Activated T-helper 2 cell treated with anti-CD3 and anti-CD28 coated beads, Interferon-gamma antibody, Interleukin-2, Interleukin-4, amounts not matched to agents 10 μg/mL and 5 μg/mL and 100 μg/mL, durations not matched to agents 14 hours and 24 hours and 36 hours (primary cell): ENCODE results near the gene PITPNM3. TPM values are rescaled to one million over a fixed set of nuclear protein-coding genes. Genes with fewer than 3 reads are reported as not detected.
"Not testable (repeated sequence)": the region's sequence is repeated elsewhere in the genome, so short reads cannot be mapped to it uniquely, and the experiment has no call there.

Experiments
- DNase-seq: peaks from one replicate; pipeline ENCODE4 v3.0.0; 2021; ENCODE audit warnings: low spot score
- H3K27ac Mint-ChIP-seq: one replicate; pipeline ENCODE4 v1.8.0; 2021; ENCODE audit warnings: mixed read lengths
- H3K27me3 Mint-ChIP-seq: one replicate; pipeline ENCODE4 v1.8.0; 2021; ENCODE audit warnings: low read depth, mixed read lengths
- H3K36me3 Mint-ChIP-seq: one replicate; pipeline ENCODE4 v1.8.0; 2021; ENCODE audit warnings: low read depth, mixed read lengths
- H3K4me1 Mint-ChIP-seq: one replicate; pipeline ENCODE4 v1.8.0; 2021; ENCODE audit warnings: low read depth, mixed read lengths
- H3K4me3 Mint-ChIP-seq: one replicate; pipeline ENCODE4 v1.8.0; 2021; ENCODE audit warnings: low read depth, mild to moderate bottlenecking, moderate library complexity, mixed read lengths
- H3K9me3 Mint-ChIP-seq: one replicate; pipeline ENCODE4 v1.8.0; 2021; ENCODE audit warnings: mixed read lengths
- intact Hi-C: fragments of 100-400 bp; cut with micrococcal nuclease; formaldehyde crosslinking; loops from one replicate; pipeline ENCODE4 v1.15.1; 2023
- total RNA-seq: library from RNA; stranded (reverse); gene quantifications from 2 replicates; pipeline ENCODE4 v1.2.3, GENCODE V29; 2022

Gene PITPNM3
- total RNA-seq: 0.52 and 1.1 TPM in 2 replicates

- H3K4me1 Mint-ChIP-seq: peaks cover 9% of the 10 kb centered on the region
- H3K36me3 Mint-ChIP-seq: no peaks in the 10 kb centered on the region
- H3K27me3 Mint-ChIP-seq: peaks cover 60% of the 10 kb centered on the region
- peak within 1 kb of the TSS; percentile 57 for H3K4me3 Mint-ChIP-seq
- DNase-seq: no peak
- no peak within 1 kb of the TSS for H3K27ac Mint-ChIP-seq
- no peaks in the 10 kb centered on the region for H3K9me3 Mint-ChIP-seq
- intact Hi-C loops: no loop called here
Measured at GRCh38 chr17:6556121-6557039, at the start of gene PITPNM3. TSS of gene PITPNM3 (minus strand) at chr17:6556555. CDS start at chr17:6556406, 149 bp downstream.

GRCh38 chr17:6605142-6605541 lies 48.8 kb upstream of the PITPNM3 start:
- no peaks in the 10 kb centered on the region for H3K9me3 Mint-ChIP-seq
- no peak overlapping the region for H3K27ac Mint-ChIP-seq
- no peaks in the 10 kb centered on the region for H3K27me3 Mint-ChIP-seq
- no peak for DNase-seq
- intact Hi-C loops: no loop called here
- no peak overlapping the region for H3K4me3 Mint-ChIP-seq
- H3K36me3 Mint-ChIP-seq: peaks cover 57% of the 10 kb centered on the region
- H3K4me1 Mint-ChIP-seq: peaks cover 8% of the 10 kb centered on the region

GRCh38 chr17:6603744-6604325 lies 47.5 kb upstream of the PITPNM3 start:
- Mint-ChIP-seq H3K27me3 (no peaks in the 10 kb centered on the region), H3K27ac (peak overlapping the region; percentile 36), H3K4me1 (peaks cover 8% of the 10 kb centered on the region), H3K36me3 (peaks cover 56% of the 10 kb centered on the region), H3K4me3 (no peak overlapping the region), H3K9me3 (no peaks in the 10 kb centered on the region)
- DNase-seq: no peak
- intact Hi-C loops: no loop called here

- peaks cover 47% of the 10 kb centered on the region for H3K36me3 Mint-ChIP-seq
- H3K9me3 Mint-ChIP-seq: no peaks in the 10 kb centered on the region
- H3K27ac Mint-ChIP-seq: no peak overlapping the region
- intact Hi-C loops: no loop called here
- no peak for DNase-seq
- H3K27me3 Mint-ChIP-seq: no peaks in the 10 kb centered on the region
- peaks cover 8% of the 10 kb centered on the region for H3K4me1 Mint-ChIP-seq
- no peak overlapping the region for H3K4me3 Mint-ChIP-seq
Measured at GRCh38 chr17:6602141-6602540, 45.8 kb upstream of the PITPNM3 start.

- no peaks in the 10 kb centered on the region for H3K9me3 Mint-ChIP-seq
- DNase-seq: no peak
- H3K4me1 Mint-ChIP-seq: peaks cover 8% of the 10 kb centered on the region
- intact Hi-C loops: no loop called here
- H3K4me3 Mint-ChIP-seq: no peak overlapping the region
- H3K27me3 Mint-ChIP-seq: no peaks in the 10 kb centered on the region
- H3K27ac Mint-ChIP-seq: no peak overlapping the region
- peaks cover 46% of the 10 kb centered on the region for H3K36me3 Mint-ChIP-seq
Measured at GRCh38 chr17:6599364-6599763, 43.0 kb upstream of the PITPNM3 start.

GRCh38 chr17:6597727-6598126 lies 41.4 kb upstream of the PITPNM3 start:
- Mint-ChIP-seq H3K4me3 (no peak overlapping the region), H3K4me1 (peaks cover under 1% of the 10 kb centered on the region), H3K36me3 (peaks cover 49% of the 10 kb centered on the region), H3K27me3 (no peaks in the 10 kb centered on the region), H3K27ac (no peak overlapping the region), H3K9me3 (no peaks in the 10 kb centered on the region)
- intact Hi-C loops: no loop called here
- no peak for DNase-seq

- Mint-ChIP-seq H3K4me1 (peaks cover under 1% of the 10 kb centered on the region), H3K27me3 (no peaks in the 10 kb centered on the region), H3K36me3 (peaks cover 51% of the 10 kb centered on the region), H3K27ac (no peak overlapping the region), H3K9me3 (no peaks in the 10 kb centered on the region), H3K4me3 (no peak overlapping the region)
- intact Hi-C loops: no loop called here
- DNase-seq: no peak
Measured at GRCh38 chr17:6596941-6597340, 40.6 kb upstream of the PITPNM3 start.

- no peak overlapping the region for H3K4me3 Mint-ChIP-seq
- no peak overlapping the region for H3K27ac Mint-ChIP-seq
- H3K36me3 Mint-ChIP-seq: peaks cover 52% of the 10 kb centered on the region
- no peak for DNase-seq
- H3K9me3 Mint-ChIP-seq: no peaks in the 10 kb centered on the region
- no peaks in the 10 kb centered on the region for H3K27me3 Mint-ChIP-seq
- intact Hi-C loops: no loop called here
- H3K4me1 Mint-ChIP-seq: peaks cover 2% of the 10 kb centered on the region
Measured at GRCh38 chr17:6596511-6596910, 40.2 kb upstream of the PITPNM3 start.

GRCh38 chr17:6596081-6596480 lies 39.7 kb upstream of the PITPNM3 start:
- no peak for DNase-seq
- Mint-ChIP-seq H3K27ac (no peak overlapping the region), H3K27me3 (no peaks in the 10 kb centered on the region), H3K36me3 (peaks cover 52% of the 10 kb centered on the region), H3K9me3 (no peaks in the 10 kb centered on the region), H3K4me1 (peaks cover 2% of the 10 kb centered on the region), H3K4me3 (no peak overlapping the region)
- intact Hi-C loops: no loop called here

GRCh38 chr17:6593371-6593770 lies 37.0 kb upstream of the PITPNM3 start:
- H3K4me3 Mint-ChIP-seq, DNase-seq, H3K27ac Mint-ChIP-seq, H3K9me3 Mint-ChIP-seq, H3K27me3 Mint-ChIP-seq, intact Hi-C loops, H3K4me1 Mint-ChIP-seq: not testable (repeated sequence)
- peaks cover 56% of the 10 kb centered on the region for H3K36me3 Mint-ChIP-seq

- no peak for DNase-seq
- Mint-ChIP-seq H3K4me3 (no peak overlapping the region), H3K36me3 (peaks cover 64% of the 10 kb centered on the region), H3K27ac (no peak overlapping the region), H3K27me3 (no peaks in the 10 kb centered on the region), H3K4me1 (peaks cover 2% of the 10 kb centered on the region), H3K9me3 (no peaks in the 10 kb centered on the region)
- intact Hi-C loops: no loop called here
Measured at GRCh38 chr17:6592173-6592572, 35.8 kb upstream of the PITPNM3 start.

- no peak overlapping the region for H3K27ac Mint-ChIP-seq
- peaks cover 2% of the 10 kb centered on the region for H3K4me1 Mint-ChIP-seq
- no peak overlapping the region for H3K4me3 Mint-ChIP-seq
- DNase-seq: no peak
- H3K9me3 Mint-ChIP-seq: no peaks in the 10 kb centered on the region
- H3K36me3 Mint-ChIP-seq: peaks cover 64% of the 10 kb centered on the region
- H3K27me3 Mint-ChIP-seq: no peaks in the 10 kb centered on the region
- intact Hi-C loops: no loop called here
Measured at GRCh38 chr17:6591599-6592158, 35.3 kb upstream of the PITPNM3 start.
